SKM-1 (cell line): ENCODE results near the gene SFTPD.

Experiments
- DNase-seq: peaks from one replicate; lab custom pipeline; 2025; ENCODE audit not compliant: unreplicated experiment; lab: John Stamatoyannopoulos, UW

Gene SFTPD

DNA sequence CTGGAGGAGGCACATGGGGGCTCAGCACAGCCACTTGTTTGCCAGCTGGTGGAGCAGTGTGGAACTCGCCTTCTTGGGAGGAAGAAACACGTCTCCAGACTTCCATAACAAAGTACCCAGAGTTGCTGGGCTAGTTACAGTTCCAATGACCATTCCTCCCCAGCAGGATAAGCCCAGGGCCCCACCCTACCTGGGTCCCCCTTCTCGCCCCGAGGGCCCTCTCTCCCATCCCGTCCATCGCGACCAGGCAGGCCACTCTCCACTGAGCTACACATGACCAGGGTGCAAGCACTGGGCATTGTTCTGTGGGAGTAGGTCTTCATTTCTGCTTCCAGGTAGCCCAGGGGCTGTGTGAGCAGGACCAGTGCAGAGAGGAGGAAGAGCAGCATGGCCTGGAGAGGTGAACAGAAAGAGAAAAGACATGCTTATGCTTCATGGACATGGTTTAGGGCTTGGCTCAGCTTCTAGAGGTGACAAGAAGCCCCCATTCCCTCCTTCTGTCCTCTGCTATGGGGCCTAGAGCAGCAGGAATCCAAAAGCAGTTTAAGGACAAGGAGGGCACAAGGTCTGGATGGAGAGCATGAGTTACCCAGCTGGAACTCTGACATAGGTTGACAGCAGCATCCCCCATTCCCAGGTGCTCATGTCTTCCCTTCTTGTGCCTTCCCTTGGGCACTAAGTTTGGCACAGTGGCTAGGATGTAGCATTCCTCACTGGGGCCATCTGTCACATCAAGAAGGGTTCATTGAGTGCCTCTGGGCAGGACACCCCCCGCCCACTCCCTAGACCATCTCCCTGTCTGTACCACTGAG, 2.4 kb downstream of the SFTPD start:
- no peak for DNase-seq

GRCh38 chr10:79944428-79945395, 4.2 kb downstream of the SFTPD start:
- DNase-seq, result no peak

DNA sequence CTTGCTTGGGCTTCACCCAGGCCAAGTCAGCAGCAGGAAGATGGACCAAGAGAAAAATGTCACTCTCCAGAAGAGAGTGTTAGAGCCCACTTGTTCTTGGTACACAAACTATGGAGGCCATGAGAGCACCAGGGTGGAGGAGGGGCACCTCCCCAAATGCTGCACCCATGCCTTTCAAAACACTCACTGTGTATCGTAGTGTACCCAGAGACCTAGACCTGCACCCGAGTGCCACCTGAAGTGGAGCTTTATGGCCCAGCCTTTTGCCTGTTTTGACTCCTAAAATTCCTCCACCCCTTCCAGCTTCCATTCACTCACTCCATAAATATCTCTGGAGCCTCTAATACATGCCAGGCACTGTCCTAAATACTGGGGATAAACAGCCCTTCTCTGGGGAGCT, 5.0 kb downstream of the SFTPD start:
- DNase-seq, result no peak

DNA sequence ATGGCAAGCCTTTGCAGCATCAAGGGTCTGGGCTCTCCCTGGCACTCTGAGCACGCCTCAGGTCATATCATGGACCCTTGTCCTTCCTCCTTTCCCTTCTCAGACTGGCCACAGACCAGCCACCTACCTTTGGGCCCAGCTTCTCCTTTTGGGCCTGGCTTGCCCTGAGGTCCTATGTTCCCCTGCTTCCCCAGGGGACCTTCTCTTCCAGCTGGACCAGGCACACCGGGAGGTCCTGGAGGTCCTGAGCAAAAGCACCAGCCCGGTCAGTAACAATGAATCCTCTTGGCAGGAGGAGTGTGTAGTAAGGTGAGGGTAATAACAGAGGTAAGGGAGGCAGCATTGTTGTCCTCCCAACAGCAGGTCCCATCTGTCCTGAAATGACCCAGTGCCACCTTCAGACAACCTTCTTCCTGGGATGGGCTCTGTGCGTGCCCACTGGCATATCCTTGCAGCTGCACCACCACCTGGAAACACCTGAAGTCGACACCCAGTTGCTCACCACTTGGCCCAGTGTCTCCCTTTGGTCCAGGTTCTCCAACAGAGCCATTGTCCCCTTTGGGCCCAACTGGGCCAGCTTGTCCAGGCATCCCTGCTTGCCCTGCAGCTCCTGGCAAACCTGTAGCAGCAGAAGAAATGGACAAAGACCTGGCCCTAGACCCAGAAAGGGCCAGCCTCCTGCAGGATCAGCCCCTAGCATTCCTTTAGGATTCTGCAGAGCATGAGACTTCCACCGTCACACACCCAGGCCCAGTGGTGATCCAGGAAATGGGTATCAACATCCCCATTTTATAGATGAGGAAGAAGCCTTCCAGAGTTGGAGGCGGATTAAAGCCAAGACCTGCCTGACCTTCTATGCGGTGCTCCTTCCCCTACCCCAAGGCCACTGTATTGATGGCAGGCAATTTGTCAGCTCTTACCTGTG, 6.4 kb downstream of the SFTPD start:
- no peak for DNase-seq

GRCh38 chr10:79941585-79942210, 7.2 kb downstream of the SFTPD start:
- DNase-seq, result no peak

DNA sequence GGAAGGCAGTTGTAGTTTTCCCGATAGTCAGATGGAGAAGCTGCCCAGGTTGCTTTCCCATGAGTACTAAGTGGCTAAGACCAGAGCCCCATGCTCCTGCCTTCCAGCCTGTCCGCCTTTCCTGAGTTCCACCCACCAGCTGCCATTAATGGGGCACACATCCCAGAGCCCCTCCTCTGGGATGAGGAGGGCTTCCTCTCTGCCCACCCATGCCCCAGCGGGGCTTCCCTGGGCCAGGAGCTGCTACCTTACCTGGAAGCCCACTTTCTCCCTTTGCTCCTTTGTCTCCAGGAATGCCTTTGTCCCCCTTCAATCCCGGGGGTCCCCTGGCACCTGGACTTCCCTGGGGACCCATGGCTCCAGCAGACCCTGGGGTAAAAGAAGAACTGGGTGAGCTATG, 7.8 kb downstream of the SFTPD start:
- no peak for DNase-seq

DNA sequence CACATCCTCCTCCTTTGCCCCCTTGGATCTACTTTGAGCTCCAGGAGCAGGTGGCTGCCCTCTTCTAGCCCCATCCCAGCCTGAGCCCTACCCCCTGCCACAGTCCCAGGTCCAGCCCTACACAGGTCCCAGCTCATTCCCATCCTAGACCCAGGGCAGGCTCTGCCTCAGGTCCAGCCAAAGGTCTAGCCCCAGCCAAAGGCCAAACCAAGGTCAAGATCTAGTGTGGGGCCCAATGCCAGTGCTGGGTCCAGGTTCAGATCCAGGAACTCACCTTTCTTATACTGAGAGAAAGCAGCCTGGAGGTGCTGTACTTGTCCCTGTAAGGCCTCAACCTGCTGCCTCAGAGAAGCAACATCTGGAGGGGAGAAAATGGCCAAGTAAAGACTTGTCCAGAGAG, 8.5 kb downstream of the SFTPD start:
- no peak for DNase-seq

- no peak for DNase-seq
These were observed 8.9 kb downstream of the SFTPD start for GRCh38 chr10:79939969-79940368.

GRCh38 chr10:79938728-79939406, 10.0 kb downstream of the SFTPD start:
- peak; percentile 77 for DNase-seq

- DNase-seq, result no peak
These were observed 11.2 kb downstream of the SFTPD start for GRCh38 chr10:79937701-79938151.

- no peak for DNase-seq
These were observed 12.0 kb downstream of the SFTPD start for GRCh38 chr10:79936625-79937615.

DNA sequence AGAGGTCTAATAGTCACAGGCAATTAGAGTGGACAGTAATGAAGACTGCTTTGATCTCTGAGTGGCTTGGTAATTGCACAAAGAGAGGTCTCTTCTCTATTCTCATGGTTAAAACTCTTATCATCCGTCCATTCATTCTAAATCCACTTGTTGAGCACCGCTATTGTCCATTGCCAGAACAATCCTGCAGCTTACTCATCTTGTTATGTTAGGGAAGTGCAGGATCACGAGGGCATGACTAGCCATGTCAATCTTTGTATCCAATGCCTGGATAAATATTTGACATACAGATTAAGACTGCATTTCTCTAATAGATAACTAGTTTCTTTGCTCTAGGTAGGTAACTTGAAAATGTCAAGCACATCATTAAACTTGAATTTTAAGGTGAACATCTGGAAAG, 14.9 kb downstream of the SFTPD start:
- DNase-seq, result no peak

DNA sequence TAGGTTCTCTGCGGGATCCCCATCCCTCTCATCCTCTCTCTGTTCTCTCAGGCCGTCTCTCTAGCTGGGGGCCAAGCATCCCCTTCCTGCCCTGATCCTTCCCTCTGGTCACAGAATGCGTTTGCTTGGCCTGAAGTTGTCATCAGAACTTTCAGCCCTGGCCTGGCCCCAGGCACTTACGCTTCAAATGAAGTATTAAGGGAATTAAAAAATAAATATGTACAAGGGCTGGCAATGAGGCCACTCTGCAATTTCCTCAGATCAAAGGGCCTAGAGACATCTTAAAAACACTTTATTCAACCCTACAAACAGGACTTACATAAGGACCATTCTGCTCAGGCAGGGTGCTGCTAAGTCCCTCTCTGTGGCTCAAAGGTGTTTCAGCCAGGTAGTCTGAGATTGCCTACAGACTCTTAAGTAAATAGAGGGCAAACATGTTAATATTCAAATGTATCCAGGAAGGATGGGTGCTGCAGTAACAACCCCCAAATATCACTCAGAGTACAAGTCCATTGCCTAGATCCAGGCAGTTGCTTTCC, 16.0 kb downstream of the SFTPD start:
- DNase-seq, result no peak

DNA sequence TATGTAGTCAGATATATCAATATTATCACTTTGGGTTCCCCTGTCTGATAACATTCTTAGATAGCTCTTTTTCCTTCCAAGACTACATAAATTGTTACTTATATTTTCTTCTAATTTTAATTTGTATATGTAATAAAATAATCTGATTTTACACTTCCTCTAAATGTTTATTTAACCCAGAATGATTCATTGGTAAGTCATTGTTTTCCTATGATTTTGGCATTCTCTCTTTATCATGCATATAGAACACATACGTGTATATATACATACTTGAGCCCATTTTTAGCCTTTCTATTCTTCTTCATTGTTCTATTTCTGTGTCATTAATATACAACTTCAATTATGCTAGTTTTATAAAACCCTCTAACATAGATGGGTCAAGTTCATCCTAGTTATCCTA, 16.6 kb downstream of the SFTPD start:
- no peak for DNase-seq

GRCh38 chr10:79930751-79931150, 18.2 kb downstream of the SFTPD start:
- DNase-seq, result no peak

- no peak for DNase-seq
These were observed 18.6 kb downstream of the SFTPD start for GRCh38 chr10:79930267-79930666.

DNA sequence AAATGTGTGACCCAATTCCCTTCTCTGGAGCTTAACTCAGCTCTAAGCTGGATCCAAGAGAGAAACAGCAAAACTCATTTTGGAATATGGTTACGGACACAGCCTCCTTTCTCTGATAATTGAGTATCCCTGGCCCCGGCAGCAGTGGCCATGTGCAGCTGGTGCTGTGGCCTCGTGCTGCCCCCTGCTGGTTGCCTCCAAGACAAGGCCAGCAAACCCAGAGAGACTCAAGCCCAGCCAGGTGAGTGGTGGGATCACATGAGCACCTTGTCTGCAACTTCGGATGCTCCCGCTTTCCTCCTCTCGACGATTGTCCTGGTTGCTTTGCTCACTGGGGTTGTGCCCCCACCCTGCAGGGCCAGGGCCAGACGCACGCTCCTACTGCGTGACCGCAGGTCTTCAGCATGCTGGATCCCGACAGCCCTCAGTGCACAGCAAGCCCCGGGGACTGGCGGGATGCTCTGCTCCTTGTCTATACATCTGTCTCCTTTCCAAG, 19.4 kb downstream of the SFTPD start:
- peak; percentile 38 for DNase-seq

DNA sequence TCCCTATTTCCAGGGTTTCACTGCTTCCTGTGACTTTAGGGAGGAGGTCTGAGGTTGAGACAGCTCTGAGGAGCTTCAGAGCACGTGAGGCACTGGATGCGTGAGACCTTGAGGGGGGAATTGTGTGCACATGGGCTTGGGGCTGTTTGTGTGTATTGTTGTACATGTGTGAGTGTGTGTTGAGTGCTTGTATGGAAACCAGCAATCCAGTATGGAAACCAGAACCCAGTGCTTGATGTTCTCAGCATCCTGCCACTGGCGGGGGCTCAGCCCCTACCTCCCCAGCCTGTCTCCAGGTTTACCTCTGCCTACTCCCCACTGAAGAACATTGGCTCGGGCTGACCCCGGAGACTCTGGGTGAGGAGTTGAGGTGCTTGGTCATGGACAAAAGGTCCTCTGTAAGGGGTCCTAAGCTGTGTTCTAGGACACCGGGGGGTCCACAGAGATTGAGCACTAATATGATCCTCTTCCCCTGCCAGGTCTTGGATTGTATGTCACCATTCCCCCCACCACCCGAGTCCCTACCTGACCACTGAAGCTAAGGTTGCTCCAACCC, 20.8 kb downstream of the SFTPD start:
- DNase-seq, result no peak
